GM21737 (cell line): ENCODE measurements around the gene UBE2O.
"Not testable (repeated sequence)": the region's sequence is repeated elsewhere in the genome, so short reads cannot be mapped to it uniquely, and the experiment has no call there.

Experiments
- ATAC-seq: cut with Tn5 transposase; IDR thresholded peaks from one replicate; pipeline ENCODE4 v1.9.1; 2021; ENCODE audit warnings: mild to moderate bottlenecking, moderate library complexity; ENCODE audit not compliant: unreplicated experiment

The UBE2O gene

GRCh38 chr17:76354747-76355310 lies 98.1 kb downstream of the UBE2O start:
- ATAC-seq = no peak

GRCh38 chr17:76354317-76354729 lies 98.6 kb downstream of the UBE2O start:
- no peak for ATAC-seq

- ATAC-seq = peak; percentile 87
Measured at GRCh38 chr17:76353599-76354316, 99.2 kb downstream of the UBE2O start, which contains the start of gene PRPSAP1. Gene PRPSAP1, minus strand, starts transcription at chr17:76353916. Its CDS starts 213 bp downstream, at chr17:76353703.

- ATAC-seq = no peak
Measured at GRCh38 chr17:76353004-76353598, 99.9 kb downstream of the UBE2O start.

- ATAC-seq = no peak
Measured at GRCh38 chr17:76351526-76352071, 101.4 kb downstream of the UBE2O start.

- ATAC-seq = no peak
Measured at GRCh38 chr17:76350463-76350862, 102.5 kb downstream of the UBE2O start.

- ATAC-seq = not testable (repeated sequence)
Measured at GRCh38 chr17:76346936-76347335, 106.0 kb downstream of the UBE2O start.

- no peak for ATAC-seq
Measured at GRCh38 chr17:76345377-76345974, 107.5 kb downstream of the UBE2O start.

GRCh38 chr17:76343106-76343505 lies 109.8 kb downstream of the UBE2O start:
- no peak for ATAC-seq

- ATAC-seq = no peak
Measured at GRCh38 chr17:76341301-76341700, 111.7 kb downstream of the UBE2O start.
